Loucy (cell line): ENCODE data around the gene ROBO2.
A peak's percentile ranks its signal among the peaks of the same experiment; 100 is the strongest.

Experiments
- H2AFZ ChIP-seq: fragments of 200-600 bp; sonication (generic); 2 replicates; pipeline ENCODE4 v1.6.0; 2016; ENCODE audit warnings: antibody characterized with exemption, mild to moderate bottlenecking, low read length, moderate library complexity
- H3F3A ChIP-seq: fragments of 200-600 bp; 2 replicates; pipeline ENCODE4 v1.6.0; 2016; ENCODE audit warnings: antibody characterized with exemption, low read depth, mild to moderate bottlenecking
- H3K27me3 ChIP-seq: fragments of 200-600 bp; sonication (generic); 2 replicates; pipeline ENCODE4 v1.6.1; 2014; ENCODE audit warnings: low read length, mild to moderate bottlenecking; ENCODE audit not compliant: insufficient read depth, poor library complexity, severe bottlenecking
- H3K36me3 ChIP-seq: fragments of 200-600 bp; sonication (generic); 2 replicates; pipeline ENCODE4 v1.6.1; 2016; ENCODE audit warnings: low read length; ENCODE audit not compliant: insufficient read depth
- H3K4me1 ChIP-seq: fragments of 200-600 bp; sonication (generic); 2 replicates; pipeline ENCODE4 v1.5.1; 2014; ENCODE audit warnings: low read length, mild to moderate bottlenecking; ENCODE audit not compliant: insufficient read depth, poor library complexity, severe bottlenecking
- H3K4me2 ChIP-seq: fragments of 200-600 bp; sonication (generic); 2 replicates; pipeline ENCODE4 v1.6.0; 2014; ENCODE audit warnings: antibody characterized with exemption, low read length, low read depth, mild to moderate bottlenecking; ENCODE audit not compliant: poor library complexity, severe bottlenecking
- H3K4me3 ChIP-seq: fragments of 200-600 bp; sonication (generic); 2 replicates; pipeline ENCODE4 v1.5.1; 2014; ENCODE audit warnings: low read length, mild to moderate bottlenecking, mixed read lengths; ENCODE audit not compliant: poor library complexity, severe bottlenecking
- H3K79me2 ChIP-seq: fragments of 200-600 bp; sonication (generic); 2 replicates; pipeline ENCODE4 v1.6.1; 2014; ENCODE audit warnings: low read length; ENCODE audit not compliant: insufficient read depth
- H3K9ac ChIP-seq: fragments of 200-600 bp; sonication (generic); 2 replicates; pipeline ENCODE4 v1.6.0; 2014; ENCODE audit warnings: mild to moderate bottlenecking, low read depth, low read length, moderate library complexity; ENCODE audit not compliant: poor library complexity, severe bottlenecking
- H3K9me2 ChIP-seq: fragments of 200-600 bp; sonication (generic); replicated peaks from 2 replicates; pipeline ENCODE4 v1.6.1; 2016; ENCODE audit warnings: low read depth, low read length, mixed read lengths
- H3K9me3 ChIP-seq: fragments of 200-600 bp; sonication (generic); 2 replicates; pipeline ENCODE4 v1.6.1; 2014; ENCODE audit warnings: mild to moderate bottlenecking, antibody characterized with exemption, low read length, low read depth; ENCODE audit not compliant: insufficient read depth
- H4K20me1 ChIP-seq: fragments of 200-600 bp; sonication (generic); 2 replicates; pipeline ENCODE4 v1.6.0; 2014; ENCODE audit warnings: antibody characterized with exemption, low read length, mild to moderate bottlenecking; ENCODE audit not compliant: insufficient read depth, poor library complexity, severe bottlenecking
- EZH2phosphoT487 ChIP-seq: fragments of 200-600 bp; IDR thresholded peaks from 2 replicates; pipeline ENCODE4 v1.6.1; 2018; ENCODE audit warnings: antibody characterized with exemption, mild to moderate bottlenecking, moderate library complexity, borderline replicate concordance
- TF ChIP-seq, protein P1 (sequence below): fragments of 200-600 bp; sonication (generic); conservative IDR thresholded peaks from 2 replicates; pipeline ENCODE4 v1.5.1; 2014; ENCODE audit warnings: mild to moderate bottlenecking, antibody characterized with exemption, low read length

ROBO2 gene

DNA sequence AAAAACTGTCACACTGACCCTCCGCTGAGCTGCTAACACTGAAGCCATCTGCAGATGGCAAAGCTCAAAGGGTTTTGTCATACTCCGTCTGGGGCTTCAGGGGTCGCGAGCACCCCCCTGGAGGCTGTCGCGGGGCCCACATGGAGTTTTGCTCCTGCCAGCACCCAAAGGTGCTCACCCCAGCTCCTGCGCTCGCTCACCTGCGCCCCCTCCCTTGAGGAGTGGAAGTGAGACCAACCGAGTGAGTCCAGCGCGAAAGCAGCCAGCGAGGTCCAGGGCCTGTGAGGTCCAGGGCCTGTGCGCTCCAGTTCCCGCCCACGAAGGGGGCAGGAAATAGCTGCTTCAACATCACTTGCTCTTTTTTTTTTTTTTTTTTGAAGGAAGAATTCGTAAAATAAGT lies 208.5 kb downstream of the ROBO2 start:
- Histone ChIP-seq H3K9me3 (no peaks in the 10 kb centered on the region), H3F3A (no peaks in the 10 kb centered on the region), H3K79me2 (no peaks in the 10 kb centered on the region), H3K36me3 (no peaks in the 10 kb centered on the region), H3K9me2 (no peaks in the 10 kb centered on the region), H3K27me3 (no peaks in the 10 kb centered on the region), H3K9ac (no peak overlapping the region), H2AFZ (no peak overlapping the region), H3K4me1 (no peaks in the 10 kb centered on the region), H4K20me1 (no peaks in the 10 kb centered on the region), H3K4me2 (no peak overlapping the region), H3K4me3 (no peak overlapping the region)
- no peak for TF ChIP-seq EZH2phosphoT487
- TF ChIP-seq, protein P1, sequence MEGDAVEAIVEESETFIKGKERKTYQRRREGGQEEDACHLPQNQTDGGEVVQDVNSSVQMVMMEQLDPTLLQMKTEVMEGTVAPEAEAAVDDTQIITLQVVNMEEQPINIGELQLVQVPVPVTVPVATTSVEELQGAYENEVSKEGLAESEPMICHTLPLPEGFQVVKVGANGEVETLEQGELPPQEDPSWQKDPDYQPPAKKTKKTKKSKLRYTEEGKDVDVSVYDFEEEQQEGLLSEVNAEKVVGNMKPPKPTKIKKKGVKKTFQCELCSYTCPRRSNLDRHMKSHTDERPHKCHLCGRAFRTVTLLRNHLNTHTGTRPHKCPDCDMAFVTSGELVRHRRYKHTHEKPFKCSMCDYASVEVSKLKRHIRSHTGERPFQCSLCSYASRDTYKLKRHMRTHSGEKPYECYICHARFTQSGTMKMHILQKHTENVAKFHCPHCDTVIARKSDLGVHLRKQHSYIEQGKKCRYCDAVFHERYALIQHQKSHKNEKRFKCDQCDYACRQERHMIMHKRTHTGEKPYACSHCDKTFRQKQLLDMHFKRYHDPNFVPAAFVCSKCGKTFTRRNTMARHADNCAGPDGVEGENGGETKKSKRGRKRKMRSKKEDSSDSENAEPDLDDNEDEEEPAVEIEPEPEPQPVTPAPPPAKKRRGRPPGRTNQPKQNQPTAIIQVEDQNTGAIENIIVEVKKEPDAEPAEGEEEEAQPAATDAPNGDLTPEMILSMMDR, result no peak

DNA sequence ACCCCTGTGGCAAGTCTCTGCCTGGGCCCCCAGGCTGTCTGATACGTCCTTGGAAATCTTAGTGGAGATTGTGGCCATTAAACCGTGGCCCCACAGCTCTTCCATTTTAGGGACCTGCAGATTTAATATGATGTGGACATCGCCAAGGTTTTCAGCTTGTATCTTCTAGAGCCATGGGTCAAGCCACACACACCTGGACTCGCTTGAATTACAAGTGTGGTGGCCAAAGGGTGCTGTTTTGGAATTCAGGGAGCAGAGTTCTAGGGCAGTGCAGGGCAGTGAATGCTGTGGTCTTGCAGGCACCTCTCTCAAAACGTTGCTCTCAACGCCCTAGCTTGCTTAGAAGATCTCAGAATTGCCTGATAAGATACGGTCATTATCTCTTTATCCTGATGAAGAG lies 211.2 kb downstream of the ROBO2 start:
- Histone ChIP-seq H3F3A (no peaks in the 10 kb centered on the region), H3K9me2 (no peaks in the 10 kb centered on the region), H3K4me1 (no peaks in the 10 kb centered on the region), H3K36me3 (no peaks in the 10 kb centered on the region), H3K4me2 (no peak overlapping the region), H3K79me2 (no peaks in the 10 kb centered on the region), H3K9me3 (no peaks in the 10 kb centered on the region), H3K27me3 (no peaks in the 10 kb centered on the region), H2AFZ (no peak overlapping the region), H3K4me3 (no peak overlapping the region), H4K20me1 (no peaks in the 10 kb centered on the region), H3K9ac (no peak overlapping the region)
- no peak for TF ChIP-seq EZH2phosphoT487
- TF ChIP-seq, protein P1, result no peak

DNA sequence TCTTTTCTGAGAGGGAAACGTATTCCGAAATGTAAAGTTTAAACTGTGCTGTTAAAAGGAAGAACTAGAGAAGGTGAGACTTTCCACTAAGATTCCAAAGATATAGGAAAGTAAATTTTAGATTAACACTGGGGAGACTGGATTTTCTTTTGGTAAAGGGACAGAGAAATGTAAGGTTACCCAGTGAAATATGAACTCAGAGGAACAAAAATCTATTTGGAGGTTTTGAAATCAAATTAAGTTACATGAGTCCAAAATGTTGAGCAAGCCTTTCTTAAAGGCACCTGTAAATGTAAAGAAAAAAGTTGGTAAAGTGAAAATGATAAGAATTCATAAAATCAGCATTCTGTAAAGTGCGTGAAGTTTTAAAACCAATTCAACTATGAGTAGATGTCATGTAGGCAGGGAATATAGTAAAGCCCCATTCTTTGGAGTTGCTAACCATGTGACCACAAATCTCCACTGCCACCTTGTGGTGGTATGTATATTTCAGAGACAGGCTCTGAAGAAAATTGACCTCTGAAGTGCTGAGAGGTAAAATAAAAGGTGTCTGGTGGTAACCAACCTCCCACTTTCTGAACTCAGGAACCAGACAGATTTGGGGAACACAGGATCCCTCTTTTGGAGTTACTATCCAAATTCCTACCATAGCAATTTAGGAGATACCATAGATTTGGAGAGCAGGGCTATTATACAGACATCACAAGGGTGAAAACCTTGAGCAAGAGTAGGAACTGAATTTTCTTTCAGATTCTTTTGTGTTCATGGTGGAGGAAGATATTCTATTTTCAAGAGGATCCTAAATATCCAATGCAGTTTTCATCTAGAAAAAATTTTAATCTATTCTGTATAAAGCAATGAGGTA lies 215.3 kb downstream of the ROBO2 start:
- no peak overlapping the region for H3K4me2 ChIP-seq

More for the DNA sequence above, 215.3 kb downstream of the ROBO2 start:
- Histone ChIP-seq H3K9me2 (no peaks in the 10 kb centered on the region), H3K4me3 (no peak overlapping the region), H3K79me2 (no peaks in the 10 kb centered on the region), H4K20me1 (no peaks in the 10 kb centered on the region), H3K4me1 (no peaks in the 10 kb centered on the region), H3K36me3 (no peaks in the 10 kb centered on the region), H3F3A (no peaks in the 10 kb centered on the region), H3K9me3 (no peaks in the 10 kb centered on the region), H3K27me3 (no peaks in the 10 kb centered on the region), H3K9ac (no peak overlapping the region), H2AFZ (no peak overlapping the region; the same call in 1 of the 2 replicates)
- TF ChIP-seq, protein P1, result peak; percentile 85
- no peak for TF ChIP-seq EZH2phosphoT487
